GM12872 (cell line): Measurements from ENCODE around the gene CCM2L.

Experiments
- CTCF ChIP-seq: IDR thresholded peaks from 3 replicates; pipeline ENCODE4 v1.5.1; 2011; ENCODE audit warnings: low read depth, mild to moderate bottlenecking, low read length, moderate library complexity; ENCODE audit not compliant: insufficient read depth

Gene CCM2L

GRCh38 chr20:32040142-32040953 lies 30.1 kb downstream of the CCM2L start:
- no peak for TF ChIP-seq CTCF

- no peak for TF ChIP-seq CTCF
Observed at GRCh38 chr20:32045999-32046398, 35.8 kb downstream of the CCM2L start.

GRCh38 chr20:32050324-32050841 lies 40.1 kb downstream of the CCM2L start:
- no peak for TF ChIP-seq CTCF

GRCh38 chr20:32050851-32051556 lies 40.8 kb downstream of the CCM2L start:
- no peak for TF ChIP-seq CTCF

GRCh38 chr20:32051720-32052089 lies 41.5 kb downstream of the CCM2L start:
- TF ChIP-seq CTCF, result no peak

- TF ChIP-seq CTCF, result no peak
Observed at GRCh38 chr20:32052090-32052777, 42.0 kb downstream of the CCM2L start, which contains the start of gene HCK. Gene HCK, plus strand, starts transcription at chr20:32052242.

- no peak for TF ChIP-seq CTCF
Observed at GRCh38 chr20:32052778-32053362, 42.6 kb downstream of the CCM2L start.
